ENCODE results near the gene LPCAT1. TPM values are rescaled to one million over a fixed set of nuclear protein-coding genes. Genes with fewer than 3 reads are reported as not detected.

Gene LPCAT1
- total RNA-seq, 1 experiment from 2014 or later = 59.8 TPM

DNA sequence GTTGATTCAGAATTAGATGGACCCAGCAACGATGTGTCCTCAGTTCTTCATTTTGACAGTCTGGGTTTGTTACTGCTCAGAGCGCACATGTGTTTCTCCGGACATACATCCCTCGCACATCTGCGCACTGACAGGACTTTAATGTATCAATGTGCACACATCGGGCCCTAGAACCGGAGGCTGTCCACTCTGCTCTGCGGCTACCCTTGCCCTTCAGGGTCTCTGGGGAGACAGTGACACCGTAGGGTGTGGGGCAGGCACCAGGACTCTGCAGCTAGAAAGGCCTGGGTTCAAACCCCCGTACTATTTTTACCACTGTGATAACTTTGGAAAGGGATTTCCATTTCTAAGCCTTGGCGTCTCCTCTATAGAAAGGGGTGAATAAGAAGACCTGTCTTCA lies 23.5 kb upstream of the LPCAT1 start:
- Histone ChIP-seq H3K27ac (ENCODE audit: low read length) (no peak overlapping the region), H3K4me3 (ENCODE audit: low read depth in 2 of 2, low read length in 2 of 2) (no peak overlapping the region), H3K27me3 (ENCODE audit: control insufficient read depth, insufficient read depth, low read length) (no peaks in the 10 kb centered on the region), H3K9me3 (ENCODE audit: control insufficient read depth, insufficient read depth, low read depth, low read length) (no peaks in the 10 kb centered on the region), H3K4me1 (ENCODE audit: control insufficient read depth, insufficient read depth, low read length) (0 out of 2 replicates have a peak, but pooled peaks cover 3% of the 10 kb centered on the region), H3K36me3 (ENCODE audit: control insufficient read depth, insufficient read depth, low read length) (no peaks in the 10 kb centered on the region)
- in situ Hi-C loops (cut with HindIII; ENCODE audit: low pct_unique_long_range_greater_than_20kb, low sequenced_read_pairs) (no loop called here), intact Hi-C loops (cut with micrococcal nuclease; ENCODE audit: unreplicated experiment) (no loop called here)
- ChIA-PET POLR2A (no interaction called here), CTCF (no interaction called here)
- DNase-seq (ENCODE audit: low read depth, low spot score) = no peak
- TF ChIP-seq CTCF (IDR thresholded peaks at IDR 0.05) (no peak), SIN3A (IDR thresholded peaks at IDR 0.05; ENCODE audit: borderline replicate concordance, insufficient read depth, low read depth, low read length) (no peak), TCF7L2 (IDR thresholded peaks at IDR 0.05; ENCODE audit: low read depth, low read length) (no peak), POLR2AphosphoS5 (IDR thresholded peaks at IDR 0.05; ENCODE audit: low read depth, low read length) (no peak)
- TF ChIP-seq, protein P1, sequence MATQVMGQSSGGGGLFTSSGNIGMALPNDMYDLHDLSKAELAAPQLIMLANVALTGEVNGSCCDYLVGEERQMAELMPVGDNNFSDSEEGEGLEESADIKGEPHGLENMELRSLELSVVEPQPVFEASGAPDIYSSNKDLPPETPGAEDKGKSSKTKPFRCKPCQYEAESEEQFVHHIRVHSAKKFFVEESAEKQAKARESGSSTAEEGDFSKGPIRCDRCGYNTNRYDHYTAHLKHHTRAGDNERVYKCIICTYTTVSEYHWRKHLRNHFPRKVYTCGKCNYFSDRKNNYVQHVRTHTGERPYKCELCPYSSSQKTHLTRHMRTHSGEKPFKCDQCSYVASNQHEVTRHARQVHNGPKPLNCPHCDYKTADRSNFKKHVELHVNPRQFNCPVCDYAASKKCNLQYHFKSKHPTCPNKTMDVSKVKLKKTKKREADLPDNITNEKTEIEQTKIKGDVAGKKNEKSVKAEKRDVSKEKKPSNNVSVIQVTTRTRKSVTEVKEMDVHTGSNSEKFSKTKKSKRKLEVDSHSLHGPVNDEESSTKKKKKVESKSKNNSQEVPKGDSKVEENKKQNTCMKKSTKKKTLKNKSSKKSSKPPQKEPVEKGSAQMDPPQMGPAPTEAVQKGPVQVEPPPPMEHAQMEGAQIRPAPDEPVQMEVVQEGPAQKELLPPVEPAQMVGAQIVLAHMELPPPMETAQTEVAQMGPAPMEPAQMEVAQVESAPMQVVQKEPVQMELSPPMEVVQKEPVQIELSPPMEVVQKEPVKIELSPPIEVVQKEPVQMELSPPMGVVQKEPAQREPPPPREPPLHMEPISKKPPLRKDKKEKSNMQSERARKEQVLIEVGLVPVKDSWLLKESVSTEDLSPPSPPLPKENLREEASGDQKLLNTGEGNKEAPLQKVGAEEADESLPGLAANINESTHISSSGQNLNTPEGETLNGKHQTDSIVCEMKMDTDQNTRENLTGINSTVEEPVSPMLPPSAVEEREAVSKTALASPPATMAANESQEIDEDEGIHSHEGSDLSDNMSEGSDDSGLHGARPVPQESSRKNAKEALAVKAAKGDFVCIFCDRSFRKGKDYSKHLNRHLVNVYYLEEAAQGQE (IDR thresholded peaks at IDR 0.05; ENCODE audit: insufficient read depth in 1 of 2, low read depth in 2 of 2, low read length in 1 of 2) = no peak
- BruUV-seq (replicated peaks) = no TSS peak
- ATAC-seq = no peak

DNA sequence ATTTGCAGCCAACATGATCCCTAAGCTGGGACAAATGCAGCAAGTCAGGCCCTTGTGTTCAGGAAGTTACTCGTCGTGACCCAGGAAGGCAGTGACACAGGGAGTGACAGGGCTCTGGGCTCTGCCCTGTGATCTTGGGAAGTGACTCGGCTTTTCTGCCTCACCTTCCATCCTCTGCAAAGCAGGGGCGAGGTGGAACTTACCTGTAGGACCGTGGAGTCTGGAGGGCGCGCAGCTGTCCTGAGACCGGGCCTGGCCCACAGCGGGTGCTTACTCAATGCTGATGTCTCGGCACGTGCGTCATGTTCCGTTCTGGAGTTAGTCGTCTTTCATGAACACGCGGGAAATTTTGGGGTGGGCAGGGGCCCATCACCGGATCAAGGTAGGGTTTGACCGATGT lies 22.8 kb upstream of the LPCAT1 start:
- Histone ChIP-seq H3K27me3 (ENCODE audit: control insufficient read depth, insufficient read depth, low read length) (no peaks in the 10 kb centered on the region), H3K4me1 (ENCODE audit: control insufficient read depth, insufficient read depth, low read length) (0 out of 2 replicates have a peak, but pooled peaks cover 3% of the 10 kb centered on the region), H3K27ac (ENCODE audit: low read length) (no peak overlapping the region), H3K9me3 (ENCODE audit: control insufficient read depth, insufficient read depth, low read depth, low read length) (no peaks in the 10 kb centered on the region), H3K4me3 (ENCODE audit: low read depth in 2 of 2, low read length in 2 of 2) (no peak overlapping the region), H3K36me3 (ENCODE audit: control insufficient read depth, insufficient read depth, low read length) (no peaks in the 10 kb centered on the region)
- DNase-seq (ENCODE audit: low read depth, low spot score) (no peak), ATAC-seq (no peak)
- intact Hi-C loops (cut with micrococcal nuclease; ENCODE audit: unreplicated experiment) = no loop called here
- no TSS peak for BruUV-seq (replicated peaks)
- CTCF ChIA-PET = no interaction called here
- in situ Hi-C loops (cut with HindIII; ENCODE audit: low pct_unique_long_range_greater_than_20kb, low sequenced_read_pairs) = no loop called here
- no peak for TF ChIP-seq TCF7L2 (IDR thresholded peaks at IDR 0.05; ENCODE audit: low read depth, low read length)
- TF ChIP-seq, protein P1 (IDR thresholded peaks at IDR 0.05; ENCODE audit: insufficient read depth in 1 of 2, low read depth in 2 of 2, low read length in 1 of 2) = no peak
- TF ChIP-seq SIN3A (IDR thresholded peaks at IDR 0.05; ENCODE audit: borderline replicate concordance, insufficient read depth, low read depth, low read length) = no peak
- TF ChIP-seq POLR2AphosphoS5 (IDR thresholded peaks at IDR 0.05; ENCODE audit: low read depth, low read length) = no peak
- TF ChIP-seq CTCF (IDR thresholded peaks at IDR 0.05) = no peak
- POLR2A ChIA-PET = no interaction called here

All from Panc1 (cell line).